HepG2 (cell line): Measurements from ENCODE around the gene DCAF7. TPM values are rescaled to one million over a fixed set of nuclear protein-coding genes. Genes with fewer than 3 reads are reported as not detected.

ENCODE experiments used
- CBFB ChIP-seq: sonication (generic); formaldehyde crosslinking; IDR thresholded peaks from 2 replicates; pipeline ENCODE4 v1.4.0; 2020; ENCODE audit warnings: missing genetic modification reagents
- FOXA1 ChIP-seq, 2 experiments: fragments of 450-650 bp in 1 of 2; sonication (generic) in 1 of 2; formaldehyde crosslinking in 1 of 2; IDR thresholded peaks; 2 replicates each; pipeline versions ENCODE4 v1.4.0 to v1.6.1; 2016 to 2020; ENCODE audit warnings: missing genetic modification reagents in 1 of 2
- HES4 ChIP-seq: sonication (generic); formaldehyde crosslinking; IDR thresholded peaks from 2 replicates; pipeline ENCODE4 v1.9.0; 2021; ENCODE audit warnings: mild to moderate bottlenecking, missing genetic modification reagents, borderline replicate concordance
- HOXD1 ChIP-seq: sonication (generic); formaldehyde crosslinking; IDR thresholded peaks from 2 replicates; pipeline ENCODE4 v1.5.0; 2020; ENCODE audit warnings: missing genetic modification reagents
- PHF21A ChIP-seq: sonication (generic); formaldehyde crosslinking; IDR thresholded peaks from 2 replicates; pipeline ENCODE4 v1.5.0; 2020; ENCODE audit warnings: mild to moderate bottlenecking, missing genetic modification reagents
- RFX3 ChIP-seq: IDR thresholded peaks from 2 replicates; pipeline ENCODE4 v1.6.1; 2016; ENCODE audit warnings: missing biosample characterization, missing genetic modification reagents
- TAF15 ChIP-seq: fragments of 200-400 bp; formaldehyde crosslinking; IDR thresholded peaks from one replicate; pipeline ENCODE4 v1.6.1; 2018; ENCODE audit warnings: mild to moderate bottlenecking, low read depth, low read length; ENCODE audit not compliant: poor library complexity, severe bottlenecking
- ZMYM2 ChIP-seq: sonication (generic); formaldehyde crosslinking; IDR thresholded peaks from 2 replicates; pipeline ENCODE4 v1.8.0; 2022; ENCODE audit warnings: mild to moderate bottlenecking, missing genetic modification reagents
- ZNF205 ChIP-seq: IDR thresholded peaks from 2 replicates; pipeline ENCODE4 v1.6.1; 2018; ENCODE audit warnings: missing biosample characterization, missing genetic modification reagents
- ZNF276 ChIP-seq: sonication (generic); formaldehyde crosslinking; IDR thresholded peaks from 2 replicates; pipeline ENCODE4 v1.4.0; 2020; ENCODE audit warnings: mild to moderate bottlenecking, low read depth, missing genetic modification reagents
- ZNF563 ChIP-seq: sonication (generic); formaldehyde crosslinking; IDR thresholded peaks from 2 replicates; pipeline ENCODE4 v1.8.0; 2022; ENCODE audit warnings: mild to moderate bottlenecking, moderate library complexity, missing genetic modification reagents
- ZNF678 ChIP-seq: sonication (generic); formaldehyde crosslinking; IDR thresholded peaks from 2 replicates; pipeline ENCODE4 v1.4.0; 2020; ENCODE audit warnings: mild to moderate bottlenecking, missing genetic modification reagents
- ZNF703 ChIP-seq: sonication (generic); formaldehyde crosslinking; IDR thresholded peaks from 2 replicates; pipeline ENCODE4 v1.5.1; 2020; ENCODE audit warnings: missing genetic modification reagents, mild to moderate bottlenecking, moderate library complexity, borderline replicate concordance
- ZNF710 ChIP-seq: sonication (generic); formaldehyde crosslinking; IDR thresholded peaks from 2 replicates; pipeline ENCODE4 v1.5.0; 2020; ENCODE audit warnings: mild to moderate bottlenecking, missing genetic modification reagents, borderline replicate concordance
- polyA plus RNA-seq, 8 experiments: library from polyadenylated mRNA; depleted of rRNA in 3 of 8; stranded (reverse) in 7 of 8; unstranded in 1 of 8; fragments of >200 nt; fragmentation: Illumina TruSeq in 4 of 8; extraction: Trizol in 4 of 8; gene quantifications; 2 replicates each; pipeline versions ENCODE4 v1.2.1 to v1.2.3, GENCODE V29; 2011 to 2016; ENCODE audit warnings: low read depth in 4 of 8, missing spikeins in 1 of 8, mixed read lengths in 1 of 8; ENCODE audit not compliant: insufficient read depth in 1 of 8
- total RNA-seq, 5 experiments: library from RNA; depleted of rRNA; stranded (reverse); fragments of >200 nt; fragmentation: Illumina TruSeq; extraction: Trizol; gene quantifications; 2 replicates each; pipeline ENCODE4 v1.2.3, GENCODE V29; 2016; ENCODE audit warnings: low read depth in 1 of 5
- TF ChIP-seq, protein P1 (sequence below): sonication (generic); formaldehyde crosslinking; IDR thresholded peaks from 2 replicates; pipeline ENCODE4 v1.5.0; 2020; ENCODE audit warnings: missing genetic modification reagents
- TF ChIP-seq, protein P2 (sequence below): sonication (generic); formaldehyde crosslinking; IDR thresholded peaks from 2 replicates; pipeline ENCODE4 v1.5.0; 2020; ENCODE audit warnings: mild to moderate bottlenecking, missing genetic modification reagents

Gene DCAF7
- total and polyA plus RNA-seq, 2 of the 13 experiments (the other 11 are each of a cell fraction or from before 2014, with no cell fraction given): 55.2 to 73.4 TPM

DNA sequence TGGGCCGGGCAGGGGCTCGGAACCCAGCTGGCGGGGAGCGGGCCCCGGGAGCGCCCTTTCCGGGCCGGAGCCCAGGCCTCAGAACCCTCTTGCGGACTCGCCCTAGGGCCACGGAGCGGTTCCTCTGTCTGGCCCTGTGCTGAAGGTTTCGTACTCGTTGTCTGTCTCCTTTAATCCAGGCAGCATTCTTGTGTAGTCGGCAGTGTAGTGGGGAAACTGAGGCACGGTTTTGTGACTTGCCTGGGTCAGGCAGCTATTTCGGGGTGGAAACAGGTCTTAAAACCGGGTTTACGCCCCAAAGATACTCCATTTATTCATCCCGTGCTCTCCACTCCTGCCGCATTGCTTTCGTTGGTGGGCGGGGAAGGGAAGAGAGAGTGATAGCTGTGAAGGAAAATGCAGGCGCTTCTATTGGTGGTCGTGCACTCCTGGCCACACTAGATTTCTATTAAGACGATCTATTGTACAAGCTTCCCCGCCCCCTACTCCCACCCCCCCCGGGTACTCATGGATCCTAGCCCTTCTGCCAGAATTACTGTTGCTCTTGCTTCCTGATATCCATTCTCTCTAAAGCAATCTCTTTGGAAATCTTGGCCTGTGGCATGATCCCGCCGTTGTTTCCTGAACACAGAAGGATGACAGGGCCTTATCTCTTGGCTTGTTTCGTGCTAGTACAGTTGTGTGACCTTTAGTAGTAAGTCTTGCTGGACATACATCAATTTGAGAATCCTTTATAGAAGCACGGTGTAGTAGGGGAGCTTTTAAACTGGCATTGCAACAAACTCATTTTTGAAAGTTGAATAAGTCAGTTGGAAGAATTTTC is 751 bp downstream of the DCAF7 start (continued):
- TF ChIP-seq ZNF563 (CRISPR knock-in tag) (peak; percentile 93), CBFB (CRISPR knock-in tag) (no peak), HES4 (CRISPR knock-in tag) (peak; percentile 8; the same call in 1 of the 2 replicates), PHF21A (CRISPR knock-in tag) (peak; percentile 56), ZNF678 (CRISPR knock-in tag) (no peak), ZNF276 (CRISPR knock-in tag) (peak; percentile 17; the same call in 1 of the 2 replicates), HOXD1 (CRISPR knock-in tag) (no peak), ZNF710 (peak; percentile 17; the same call in 1 of the 2 replicates), ZNF205 (CRISPR knock-in tag) (0 out of 2 replicates have a peak, but pooled peaks have one; percentile 1), ZMYM2 (CRISPR knock-in tag) (peak; percentile 70), RFX3 (CRISPR knock-in tag) (no peak), TAF15 (peak; percentile 19), ZNF703 (CRISPR knock-in tag) (0 out of 2 replicates have a peak, but pooled peaks have one; percentile 48), FOXA1 (IDR thresholded peaks at IDR 0.05) (no peak), FOXA1 (CRISPR knock-in tag; IDR thresholded peaks at IDR 0.05) (no peak; the same call in 1 of the 2 replicates)
- TF ChIP-seq, protein P1, sequence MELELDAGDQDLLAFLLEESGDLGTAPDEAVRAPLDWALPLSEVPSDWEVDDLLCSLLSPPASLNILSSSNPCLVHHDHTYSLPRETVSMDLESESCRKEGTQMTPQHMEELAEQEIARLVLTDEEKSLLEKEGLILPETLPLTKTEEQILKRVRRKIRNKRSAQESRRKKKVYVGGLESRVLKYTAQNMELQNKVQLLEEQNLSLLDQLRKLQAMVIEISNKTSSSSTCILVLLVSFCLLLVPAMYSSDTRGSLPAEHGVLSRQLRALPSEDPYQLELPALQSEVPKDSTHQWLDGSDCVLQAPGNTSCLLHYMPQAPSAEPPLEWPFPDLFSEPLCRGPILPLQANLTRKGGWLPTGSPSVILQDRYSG: no peak
- TF ChIP-seq, protein P2, sequence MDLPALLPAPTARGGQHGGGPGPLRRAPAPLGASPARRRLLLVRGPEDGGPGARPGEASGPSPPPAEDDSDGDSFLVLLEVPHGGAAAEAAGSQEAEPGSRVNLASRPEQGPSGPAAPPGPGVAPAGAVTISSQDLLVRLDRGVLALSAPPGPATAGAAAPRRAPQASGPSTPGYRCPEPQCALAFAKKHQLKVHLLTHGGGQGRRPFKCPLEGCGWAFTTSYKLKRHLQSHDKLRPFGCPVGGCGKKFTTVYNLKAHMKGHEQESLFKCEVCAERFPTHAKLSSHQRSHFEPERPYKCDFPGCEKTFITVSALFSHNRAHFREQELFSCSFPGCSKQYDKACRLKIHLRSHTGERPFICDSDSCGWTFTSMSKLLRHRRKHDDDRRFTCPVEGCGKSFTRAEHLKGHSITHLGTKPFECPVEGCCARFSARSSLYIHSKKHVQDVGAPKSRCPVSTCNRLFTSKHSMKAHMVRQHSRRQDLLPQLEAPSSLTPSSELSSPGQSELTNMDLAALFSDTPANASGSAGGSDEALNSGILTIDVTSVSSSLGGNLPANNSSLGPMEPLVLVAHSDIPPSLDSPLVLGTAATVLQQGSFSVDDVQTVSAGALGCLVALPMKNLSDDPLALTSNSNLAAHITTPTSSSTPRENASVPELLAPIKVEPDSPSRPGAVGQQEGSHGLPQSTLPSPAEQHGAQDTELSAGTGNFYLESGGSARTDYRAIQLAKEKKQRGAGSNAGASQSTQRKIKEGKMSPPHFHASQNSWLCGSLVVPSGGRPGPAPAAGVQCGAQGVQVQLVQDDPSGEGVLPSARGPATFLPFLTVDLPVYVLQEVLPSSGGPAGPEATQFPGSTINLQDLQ (CRISPR knock-in tag): peak; percentile 93
